ENCODE measurements around the gene SFTPA2.
"Not testable (repeated sequence)": the region's sequence is repeated elsewhere in the genome, so short reads cannot be mapped to it uniquely, and the experiment has no call there.

DNA sequence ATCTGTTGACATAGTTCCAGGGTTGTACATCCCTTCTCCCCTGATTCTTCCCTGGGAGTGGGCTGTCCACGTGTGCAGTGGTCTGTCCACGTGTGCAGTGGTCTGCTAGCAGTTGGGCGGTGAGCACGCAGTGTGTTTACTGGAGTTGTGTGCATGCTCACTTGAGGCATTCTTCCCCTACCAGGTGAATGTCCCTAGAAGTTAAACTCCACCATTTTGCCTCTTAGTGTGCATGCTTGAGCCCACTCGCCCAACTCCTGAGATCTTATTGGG is 26.4 kb downstream of the SFTPA2 start:
- not testable (repeated sequence) for TF ChIP-seq CREB1 (CRISPR knock-in tag; IDR thresholded peaks at IDR 0.05; ENCODE audit: low read depth); EZH2 (IDR thresholded peaks at IDR 0.05; ENCODE audit: low read depth, unreplicated experiment); EZH2phosphoT487 (IDR thresholded peaks at IDR 0.05; ENCODE audit: unreplicated experiment); POLR2AphosphoS5 (IDR thresholded peaks at IDR 0.05; ENCODE audit: low read depth)
- TF ChIP-seq, protein P1, sequence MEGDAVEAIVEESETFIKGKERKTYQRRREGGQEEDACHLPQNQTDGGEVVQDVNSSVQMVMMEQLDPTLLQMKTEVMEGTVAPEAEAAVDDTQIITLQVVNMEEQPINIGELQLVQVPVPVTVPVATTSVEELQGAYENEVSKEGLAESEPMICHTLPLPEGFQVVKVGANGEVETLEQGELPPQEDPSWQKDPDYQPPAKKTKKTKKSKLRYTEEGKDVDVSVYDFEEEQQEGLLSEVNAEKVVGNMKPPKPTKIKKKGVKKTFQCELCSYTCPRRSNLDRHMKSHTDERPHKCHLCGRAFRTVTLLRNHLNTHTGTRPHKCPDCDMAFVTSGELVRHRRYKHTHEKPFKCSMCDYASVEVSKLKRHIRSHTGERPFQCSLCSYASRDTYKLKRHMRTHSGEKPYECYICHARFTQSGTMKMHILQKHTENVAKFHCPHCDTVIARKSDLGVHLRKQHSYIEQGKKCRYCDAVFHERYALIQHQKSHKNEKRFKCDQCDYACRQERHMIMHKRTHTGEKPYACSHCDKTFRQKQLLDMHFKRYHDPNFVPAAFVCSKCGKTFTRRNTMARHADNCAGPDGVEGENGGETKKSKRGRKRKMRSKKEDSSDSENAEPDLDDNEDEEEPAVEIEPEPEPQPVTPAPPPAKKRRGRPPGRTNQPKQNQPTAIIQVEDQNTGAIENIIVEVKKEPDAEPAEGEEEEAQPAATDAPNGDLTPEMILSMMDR (conservative IDR thresholded peaks at IDR 0.05; ENCODE audit: low read depth in 2 of 2) = not testable (repeated sequence)

Data from GM23338 (cell line).